ENCODE data around the gene PARS2. TPM values are rescaled to one million over a fixed set of nuclear protein-coding genes. Genes with fewer than 3 reads are reported as not detected.

PARS2 gene
- total RNA-seq, 6 donors from 2014 or later, result 1.0 to 4.8 (median 3.9) TPM

GRCh38 chr1:54754486-54755285 lies 9.6 kb downstream of the PARS2 start:
- WGBS, 2 donors, result 70 to 87% methylated on average over 2 to 25 of the region's 25 CpGs
- ATAC-seq (ENCODE audit: low FRiP score in 2 of 2) (no peak), DNase-seq (peak in 1 of 2 donors; percentile 63)
- Histone ChIP-seq H3K4me3 (no peak overlapping the region), H3K27me3 (no peaks in the 10 kb centered on the region), H3K9me3 (no peaks in the 10 kb centered on the region), H3K4me1 (no peaks in the 10 kb centered on the region), H3K27ac (no peak overlapping the region), H3K36me3 (peaks cover 3 to 37% (median 20%) of the 10 kb centered on the region in 4 donors)
- TF ChIP-seq EP300 (IDR thresholded peaks at IDR 0.05) (no peak), POLR2AphosphoS5 (IDR thresholded peaks at IDR 0.05) (no peak), CTCF (IDR thresholded peaks at IDR 0.05) (no peak), POLR2A (IDR thresholded peaks at IDR 0.05) (no peak)

GRCh38 chr1:54754045-54754444 lies 10.3 kb downstream of the PARS2 start:
- Histone ChIP-seq H3K9me3 (no peaks in the 10 kb centered on the region), H3K27ac (no peak overlapping the region), H3K27me3 (no peaks in the 10 kb centered on the region), H3K4me1 (no peaks in the 10 kb centered on the region), H3K36me3 (peaks cover 3 to 37% (median 20%) of the 10 kb centered on the region in 4 donors), H3K4me3 (no peak overlapping the region)
- ATAC-seq (ENCODE audit: low FRiP score in 2 of 2), result peak in 1 of 2 donors; percentile 28
- 97% methylated on average over 22 of the region's 22 CpGs for WGBS, 2 donors
- TF ChIP-seq EP300 (IDR thresholded peaks at IDR 0.05) (no peak), CTCF (IDR thresholded peaks at IDR 0.05) (no peak), POLR2AphosphoS5 (IDR thresholded peaks at IDR 0.05) (no peak), POLR2A (IDR thresholded peaks at IDR 0.05) (no peak)
- peak in 1 of 2 donors; percentile 81 for DNase-seq

- no peaks in the 10 kb centered on the region for H3K27me3 ChIP-seq
- TF ChIP-seq CTCF (IDR thresholded peaks at IDR 0.05) (no peak), EP300 (IDR thresholded peaks at IDR 0.05) (no peak), POLR2AphosphoS5 (IDR thresholded peaks at IDR 0.05) (no peak), POLR2A (IDR thresholded peaks at IDR 0.05) (no peak)
- no peaks in the 10 kb centered on the region for H3K4me1 ChIP-seq
- no peaks in the 10 kb centered on the region for H3K9me3 ChIP-seq
- DNase-seq, result no peak
- peaks cover 0 to 12% (median 2%) of the 10 kb centered on the region in 4 donors for H3K36me3 ChIP-seq
- H3K27ac ChIP-seq, result no peak overlapping the region
- ATAC-seq (ENCODE audit: low FRiP score in 2 of 2), result no peak
- H3K4me3 ChIP-seq, result no peak overlapping the region
- 73 to 76% methylated on average over 4 of the region's 4 CpGs for WGBS, 2 donors
Observed at GRCh38 chr1:54751426-54751825, 12.9 kb downstream of the PARS2 start.

GRCh38 chr1:54750596-54750995 lies 13.7 kb downstream of the PARS2 start:
- ATAC-seq (ENCODE audit: low FRiP score in 2 of 2) (no peak), DNase-seq (no peak)
- WGBS, 2 donors, result 61 to 67% methylated on average over 3 to 6 of the region's 6 CpGs
- Histone ChIP-seq H3K36me3 (peaks cover 0 to 3% (median 0%) of the 10 kb centered on the region in 4 donors), H3K27ac (no peak overlapping the region), H3K9me3 (no peaks in the 10 kb centered on the region), H3K4me1 (no peaks in the 10 kb centered on the region), H3K27me3 (no peaks in the 10 kb centered on the region), H3K4me3 (no peak overlapping the region)
- TF ChIP-seq CTCF (IDR thresholded peaks at IDR 0.05) (no peak), POLR2A (IDR thresholded peaks at IDR 0.05) (no peak), EP300 (IDR thresholded peaks at IDR 0.05) (no peak), POLR2AphosphoS5 (IDR thresholded peaks at IDR 0.05) (no peak)

Data from upper lobe of left lung (tissue), 6 donors.